Measurements from ENCODE around the gene TIMM29. TPM values are rescaled to one million over a fixed set of nuclear protein-coding genes. Genes with fewer than 3 reads are reported as not detected.

TIMM29 gene
- total and polyA plus RNA-seq, 2 of the 13 experiments (the other 11 are each of a cell fraction or from before 2014, with no cell fraction given), result 7.1 to 33.8 TPM

GRCh38 chr19:10960314-10961072, 31.9 kb downstream of the TIMM29 start, which contains the start of gene SMARCA4 (continued):
- TF ChIP-seq ZNF275 (CRISPR knock-in tag; IDR thresholded peaks at IDR 0.05; ENCODE audit: borderline replicate concordance) (peak; percentile 70; the same call in 1 of the 2 replicates), HMG20A (CRISPR knock-in tag; IDR thresholded peaks at IDR 0.05; ENCODE audit: borderline replicate concordance) (peak; percentile 14; the same call in 1 of the 2 replicates), RARA (CRISPR knock-in tag; IDR thresholded peaks at IDR 0.05) (peak; percentile 22; the same call in 1 of the 2 replicates), ZNF788 (CRISPR knock-in tag; IDR thresholded peaks at IDR 0.05; ENCODE audit: borderline replicate concordance) (peak; percentile 81; the same call in 1 of the 2 replicates), ELF1 (CRISPR knock-in tag; IDR thresholded peaks at IDR 0.05) (no peak), KAT8 (CRISPR knock-in tag; IDR thresholded peaks at IDR 0.05) (peak; percentile 72; the same call in 1 of the 2 replicates), AGO1 (IDR thresholded peaks at IDR 0.05; ENCODE audit: low read depth, low read length, poor library complexity, severe bottlenecking) (peak; percentile 33), HNRNPUL1 (IDR thresholded peaks at IDR 0.05; ENCODE audit: low read depth, low read length) (no peak), ZNF296 (CRISPR knock-in tag; conservative IDR thresholded peaks at IDR 0.05) (0 out of 2 replicates have a peak, but pooled peaks have one; percentile 36), MEIS1 (CRISPR knock-in tag; IDR thresholded peaks at IDR 0.05; ENCODE audit: borderline replicate concordance) (peak; percentile 24; the same call in 1 of the 2 replicates), ATF5 (CRISPR knock-in tag; IDR thresholded peaks at IDR 0.05; ENCODE audit: low read depth) (0 out of 2 replicates have a peak, but pooled peaks have one; percentile 70), ZFP91 (CRISPR knock-in tag; IDR thresholded peaks at IDR 0.05; ENCODE audit: borderline replicate concordance) (peak; percentile 86), CSRNP1 (CRISPR knock-in tag; IDR thresholded peaks at IDR 0.05) (no peak), ZSCAN21 (CRISPR knock-in tag; IDR thresholded peaks at IDR 0.05; ENCODE audit: borderline replicate concordance) (peak; percentile 90; the same call in 1 of the 2 replicates), RNF2 (conservative IDR thresholded peaks at IDR 0.05; ENCODE audit: low read depth) (peak; percentile 69; the same call in 1 of the 2 replicates), ZNF737 (CRISPR knock-in tag; IDR thresholded peaks at IDR 0.05; ENCODE audit: borderline replicate concordance) (peak; percentile 84; the same call in 1 of the 2 replicates), ZNF501 (CRISPR knock-in tag; IDR thresholded peaks at IDR 0.05) (peak; percentile 88; the same call in 1 of the 2 replicates), SMARCE1 (IDR thresholded peaks at IDR 0.05; ENCODE audit: borderline replicate concordance) (no peak), POGK (CRISPR knock-in tag; conservative IDR thresholded peaks at IDR 0.05) (no peak; the same call in 1 of the 2 replicates), ZSCAN20 (CRISPR knock-in tag; IDR thresholded peaks at IDR 0.05; ENCODE audit: borderline replicate concordance) (0 out of 2 replicates have a peak, but pooled peaks have one; percentile 36), KMT2B (CRISPR knock-in tag; IDR thresholded peaks at IDR 0.05) (peak; percentile 71)

Data from HepG2 (cell line).